Nephron (organoid): Measurements from ENCODE around the gene MAST2.

ENCODE experiments used
- H3K27ac Mint-ChIP-seq, 3 experiments: 2 replicates each; pipeline ENCODE4 v1.8.0; 2020; ENCODE audit warnings: mixed read lengths in 3 of 3, mild to moderate bottlenecking in 2 of 3, moderate library complexity in 1 of 3
- H3K27me3 Mint-ChIP-seq: 2 replicates; pipeline ENCODE4 v1.8.0; 2021; ENCODE audit warnings: low read depth, mild to moderate bottlenecking, moderate library complexity, mixed read lengths
- H3K36me3 Mint-ChIP-seq: 2 replicates; pipeline ENCODE4 v1.8.0; 2020; ENCODE audit warnings: low read depth, mixed read lengths
- H3K4me1 Mint-ChIP-seq: 2 replicates; pipeline ENCODE4 v1.8.0; 2020; ENCODE audit warnings: mixed read lengths
- H3K4me3 Mint-ChIP-seq, 3 experiments: 2 replicates each; pipeline ENCODE4 v1.8.0; 2020; ENCODE audit warnings: mild to moderate bottlenecking in 3 of 3, mixed read lengths in 3 of 3, moderate library complexity in 2 of 3
- H3K9me3 Mint-ChIP-seq: 2 replicates; pipeline ENCODE4 v1.8.0; 2020; ENCODE audit warnings: mixed read lengths
- CTCF ChIP-seq, 3 experiments: fragments of 200-600 bp; sonication (generic); IDR thresholded peaks; one replicate each; pipeline ENCODE4 v1.5.0; 2021; ENCODE audit warnings: antibody characterized with exemption in 3 of 3; ENCODE audit not compliant: unreplicated experiment in 3 of 3

MAST2 gene

GRCh38 chr1:45803299-45803780 lies at the start of gene MAST2:
Gene MAST2 (plus strand): TSS chr1:45803612. CDS start chr1:45803896, 284 bp downstream.
- Mint-ChIP-seq H3K4me1 (peaks cover 42% of the 10 kb centered on the region), H3K9me3 (no peaks in the 10 kb centered on the region), H3K4me3 (peak within 1 kb of the TSS; percentile 94 to 99 (median 99)), H3K27ac (peak within 1 kb of the TSS; percentile 73 to 89 (median 88)), H3K27me3 (peaks cover 4% of the 10 kb centered on the region), H3K36me3 (peaks cover 10% of the 10 kb centered on the region)
- no peak for TF ChIP-seq CTCF (IDR thresholded peaks at IDR 0.05; ENCODE audit: unreplicated experiment in 3 of 3)

- H3K36me3 Mint-ChIP-seq, result no peaks in the 10 kb centered on the region
Observed at GRCh38 chr1:45755697-45756096, 47.7 kb upstream of the MAST2 start.

GRCh38 chr1:45762291-45762690 lies 41.1 kb upstream of the MAST2 start:
- H3K4me3 Mint-ChIP-seq, result no peak overlapping the region
- H3K4me1 Mint-ChIP-seq, result no peaks in the 10 kb centered on the region
- H3K27me3 Mint-ChIP-seq, result no peaks in the 10 kb centered on the region
- no peak for TF ChIP-seq CTCF (IDR thresholded peaks at IDR 0.05; ENCODE audit: unreplicated experiment in 3 of 3)
- no peaks in the 10 kb centered on the region for H3K36me3 Mint-ChIP-seq
- H3K9me3 Mint-ChIP-seq, result peaks cover 7% of the 10 kb centered on the region
- H3K27ac Mint-ChIP-seq, result no peak overlapping the region

More at GRCh38 chr1:45755697-45756096, 47.7 kb upstream of the MAST2 start:
- Mint-ChIP-seq H3K4me3 (no peak overlapping the region), H3K27ac (no peak overlapping the region), H3K9me3 (peaks cover 8% of the 10 kb centered on the region), H3K4me1 (no peaks in the 10 kb centered on the region), H3K27me3 (no peaks in the 10 kb centered on the region)
- no peak for TF ChIP-seq CTCF (IDR thresholded peaks at IDR 0.05; ENCODE audit: unreplicated experiment in 3 of 3)

- H3K4me1 Mint-ChIP-seq, result peaks cover 7% of the 10 kb centered on the region
- no peaks in the 10 kb centered on the region for H3K36me3 Mint-ChIP-seq
- TF ChIP-seq CTCF (IDR thresholded peaks at IDR 0.05; ENCODE audit: unreplicated experiment in 3 of 3), result no peak
Observed at GRCh38 chr1:45765999-45766792, 37.2 kb upstream of the MAST2 start.

GRCh38 chr1:45767035-45767434 lies 36.4 kb upstream of the MAST2 start:
- Mint-ChIP-seq H3K36me3 (no peaks in the 10 kb centered on the region), H3K9me3 (peaks cover 7% of the 10 kb centered on the region), H3K27ac (no peak overlapping the region), H3K27me3 (no peaks in the 10 kb centered on the region), H3K4me3 (no peak overlapping the region), H3K4me1 (peaks cover 7% of the 10 kb centered on the region)
- no peak for TF ChIP-seq CTCF (IDR thresholded peaks at IDR 0.05; ENCODE audit: unreplicated experiment in 3 of 3)

More at GRCh38 chr1:45765999-45766792, 37.2 kb upstream of the MAST2 start:
- peaks cover 7% of the 10 kb centered on the region for H3K9me3 Mint-ChIP-seq
- H3K27me3 Mint-ChIP-seq, result no peaks in the 10 kb centered on the region
- H3K27ac Mint-ChIP-seq, result no peak overlapping the region
- H3K4me3 Mint-ChIP-seq, result no peak overlapping the region
